ENCODE results near the gene SYNGR3. TPM values are rescaled to one million over a fixed set of nuclear protein-coding genes. Genes with fewer than 3 reads are reported as not detected.
A peak's percentile ranks its signal among the peaks of the same experiment; 100 is the strongest.

Gene SYNGR3
- total and polyA plus RNA-seq, 8 donors, result 0.21 to 0.93 (median 0.33) TPM

- no peak for TF ChIP-seq CTCF (IDR thresholded peaks at IDR 0.05)
- Histone ChIP-seq H3K4me3 (no peak overlapping the region), H3K36me3 (peaks cover 0 to 57% of the 10 kb centered on the region in 2 donors), H3K4me1 (peaks cover 4 to 20% of the 10 kb centered on the region in 2 donors), H3K27ac (no peak overlapping the region), H3K27me3 (peaks cover 24 to 56% of the 10 kb centered on the region in 2 donors), H3K9me3 (no peaks in the 10 kb centered on the region)
- DNase-seq (peak in 1 of 4 donors; percentile 73), ATAC-seq (no peak)
- intact Hi-C loops (cut with DNase I), result no loop called here
These were observed 11.9 kb upstream of the SYNGR3 start for GRCh38 chr16:1977875-1978268.

- peak overlapping the region in 1 of 2 donors; percentile 57 for H3K27ac ChIP-seq
- no peak for ATAC-seq
- intact Hi-C loops (cut with DNase I), result no loop called here
- H3K9me3 ChIP-seq, result no peaks in the 10 kb centered on the region
- DNase-seq, result peak in 1 of 4 donors; percentile 76
- H3K4me3 ChIP-seq, result peak overlapping the region in 1 of 2 donors; percentile 32
- peaks cover 24 to 63% of the 10 kb centered on the region in 2 donors for H3K27me3 ChIP-seq
- H3K4me1 ChIP-seq, result peaks cover 5 to 20% of the 10 kb centered on the region in 2 donors
- no peak for TF ChIP-seq CTCF (IDR thresholded peaks at IDR 0.05)
- peaks cover 0 to 57% of the 10 kb centered on the region in 2 donors for H3K36me3 ChIP-seq
These were observed 11.2 kb upstream of the SYNGR3 start for GRCh38 chr16:1978476-1979120.

- peaks cover 5 to 19% of the 10 kb centered on the region in 2 donors for H3K4me1 ChIP-seq
- H3K36me3 ChIP-seq, result peaks cover 0 to 51% of the 10 kb centered on the region in 2 donors
- H3K4me3 ChIP-seq, result peak overlapping the region in 1 of 2 donors; percentile 32
- peaks cover 24 to 64% of the 10 kb centered on the region in 2 donors for H3K27me3 ChIP-seq
- ATAC-seq (peak; percentile 77), DNase-seq (peak in 3 of 4 donors; percentile 49 to 93 (median 85))
- intact Hi-C loops (cut with DNase I), result no loop called here
- H3K27ac ChIP-seq, result peak overlapping the region; percentile 57 to 63
- H3K9me3 ChIP-seq, result no peaks in the 10 kb centered on the region
- TF ChIP-seq CTCF (IDR thresholded peaks at IDR 0.05), result no peak
These were observed 10.3 kb upstream of the SYNGR3 start for GRCh38 chr16:1979271-1980029.

GRCh38 chr16:1980030-1980769, 9.6 kb upstream of the SYNGR3 start:
- intact Hi-C loops (cut with DNase I), result no loop called here
- H3K36me3 ChIP-seq, result peaks cover 0 to 45% of the 10 kb centered on the region in 2 donors
- peaks cover 24 to 64% of the 10 kb centered on the region in 2 donors for H3K27me3 ChIP-seq
- no peak for TF ChIP-seq CTCF (IDR thresholded peaks at IDR 0.05)
- H3K9me3 ChIP-seq, result no peaks in the 10 kb centered on the region
- peak overlapping the region; percentile 57 to 63 for H3K27ac ChIP-seq
- H3K4me1 ChIP-seq, result peaks cover 12 to 27% of the 10 kb centered on the region in 2 donors
- peak overlapping the region in 1 of 2 donors; percentile 32 for H3K4me3 ChIP-seq
- peak in 1 of 4 donors; percentile 78 for DNase-seq
- peak; percentile 1 for ATAC-seq

Data from left lung (tissue), 10 donors.